ENCODE results near the gene PRDM16.
A peak's percentile ranks its signal among the peaks of the same experiment; 100 is the strongest.

The PRDM16 gene

GRCh38 chr1:3217181-3217641, 148.2 kb downstream of the PRDM16 start:
- DNase-seq: no peak

DNA sequence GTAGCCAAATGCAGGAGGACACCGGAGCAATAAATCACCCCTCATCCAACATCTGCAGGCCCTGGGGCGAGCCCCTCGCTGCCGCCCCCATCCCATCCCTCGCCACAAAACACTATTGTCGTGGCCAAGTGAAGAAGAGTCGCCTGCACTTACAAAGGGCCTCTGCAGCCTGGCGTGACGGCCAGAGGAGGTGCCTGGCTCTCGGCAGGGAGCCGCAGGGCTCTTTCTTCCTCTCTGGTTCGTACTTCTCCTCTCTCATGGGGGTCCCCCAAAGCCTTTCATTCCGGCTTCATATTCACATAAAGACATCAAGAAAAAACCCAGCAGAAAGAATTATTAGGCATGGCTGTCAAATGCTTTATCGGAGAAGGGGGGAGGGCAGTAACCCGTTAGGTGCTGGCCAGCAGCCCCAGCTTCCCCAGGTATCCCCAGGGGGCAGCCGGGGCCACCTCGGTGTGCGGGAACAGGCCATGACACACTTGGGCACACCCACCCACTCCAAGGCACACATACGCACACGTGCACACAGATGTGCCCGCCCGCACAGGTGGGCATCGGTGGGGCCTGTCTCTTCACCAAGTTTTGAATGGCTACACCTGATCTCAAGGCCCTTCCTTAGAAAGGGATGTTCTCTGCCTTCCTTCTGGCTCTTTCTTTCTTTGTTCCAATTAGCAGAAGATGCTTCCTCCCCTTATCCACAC, 149.1 kb downstream of the PRDM16 start:
- DNase-seq: no peak

DNA sequence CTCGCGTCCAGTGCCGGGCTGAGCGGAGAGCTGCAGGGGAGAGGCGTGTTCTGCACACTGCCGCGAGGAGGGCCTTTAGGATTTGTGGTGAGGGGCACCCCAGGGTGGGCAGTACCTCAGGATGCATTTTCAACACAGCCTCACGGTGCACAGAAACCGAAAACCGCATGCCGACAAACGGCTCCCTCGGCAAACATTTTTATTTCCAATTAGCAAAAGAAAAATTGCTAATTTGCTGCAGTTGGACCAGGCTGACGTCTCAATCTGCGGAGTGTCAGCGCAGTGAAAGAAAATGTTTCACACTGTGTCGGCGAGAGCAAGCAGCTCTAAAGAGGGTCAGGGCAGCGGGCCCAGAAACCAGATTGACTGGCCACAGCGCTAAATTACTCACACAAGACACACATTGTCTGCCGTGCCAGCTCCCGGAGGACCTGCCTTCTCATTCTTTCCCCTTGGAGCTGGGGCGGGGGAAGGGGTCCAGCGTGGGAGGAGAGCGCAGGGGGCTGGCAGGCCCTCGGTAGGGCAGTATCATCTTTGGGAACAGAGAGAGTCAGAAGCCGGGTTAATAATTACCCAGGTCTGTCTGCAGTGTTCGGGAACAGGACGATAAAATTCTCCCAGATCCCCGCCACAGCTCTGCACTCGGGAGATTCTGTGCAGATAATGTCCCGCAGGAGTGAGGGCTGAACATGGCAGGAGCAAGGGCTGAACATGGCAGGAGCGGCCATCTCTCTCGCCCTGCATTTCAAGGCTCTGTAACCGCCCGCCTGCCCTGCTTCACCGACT, 150.2 kb downstream of the PRDM16 start:
- DNase-seq: peak; percentile 29

DNA sequence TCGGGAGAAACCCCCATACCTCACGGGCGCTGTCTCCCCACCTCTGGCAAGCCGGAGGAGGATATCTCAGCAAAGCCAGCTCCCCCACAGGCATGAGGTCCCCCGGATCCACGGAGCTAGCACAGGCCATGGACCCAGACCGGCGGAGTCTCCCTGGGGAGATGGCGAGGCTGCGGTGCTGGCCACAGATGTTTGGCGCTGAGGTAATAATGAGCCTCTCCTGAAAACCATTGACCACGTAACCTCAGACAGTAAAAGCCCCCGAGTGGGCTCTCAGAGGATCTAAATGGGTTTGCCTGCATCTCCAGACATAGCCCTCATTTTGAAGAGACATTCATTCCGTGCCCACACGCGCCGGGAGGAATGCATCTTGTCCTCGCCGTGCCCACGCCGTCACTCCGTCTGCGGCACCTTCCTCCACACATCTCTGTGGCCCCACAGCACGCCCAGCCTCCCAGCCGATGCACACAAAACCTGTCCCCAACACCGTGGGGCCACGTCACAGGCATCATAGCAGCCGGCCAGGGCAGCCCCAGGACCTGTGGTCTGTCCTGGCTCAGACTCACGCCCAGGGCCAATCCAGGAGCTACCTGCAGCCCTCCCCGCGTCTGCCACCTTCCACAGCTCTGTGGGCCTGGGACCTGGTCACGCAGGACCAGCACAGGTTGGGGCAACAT, 150.9 kb downstream of the PRDM16 start:
- DNase-seq: no peak

GRCh38 chr1:3221112-3222041, 152.4 kb downstream of the PRDM16 start:
- DNase-seq: no peak

DNA sequence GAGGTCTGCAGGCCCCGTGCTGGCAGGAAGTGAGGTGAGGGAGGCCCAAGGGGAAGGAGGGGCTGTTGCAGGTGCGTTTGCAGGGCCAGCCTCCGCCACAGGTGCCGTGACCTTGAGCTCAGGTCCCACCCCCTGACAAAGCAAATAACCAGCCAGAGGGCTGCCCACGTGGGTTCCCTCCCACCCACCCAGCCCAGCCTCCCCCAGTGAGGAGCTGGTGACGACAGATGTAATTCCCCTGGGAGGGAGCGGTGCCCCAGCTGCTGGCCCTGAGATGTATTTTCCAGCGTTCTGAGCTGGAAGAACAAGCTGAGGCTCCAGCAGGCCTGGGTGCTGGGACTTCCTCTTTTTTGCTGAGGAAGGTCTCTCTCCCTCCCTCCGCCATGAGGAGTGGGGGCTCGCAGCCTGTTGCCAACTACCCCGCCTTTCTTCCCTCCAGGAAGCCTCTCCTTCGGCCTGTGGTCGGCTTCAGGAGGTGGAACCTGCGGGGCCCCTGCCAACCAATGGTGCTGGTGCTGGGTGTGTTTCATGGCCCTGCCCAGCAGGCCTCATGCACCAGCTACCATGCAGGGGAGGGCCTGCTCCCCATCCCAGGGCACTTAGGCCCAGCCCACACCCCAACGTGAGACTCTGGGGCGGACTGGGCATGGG, 153.2 kb downstream of the PRDM16 start:
- no peak for DNase-seq

- DNase-seq: no peak
These were observed 156.7 kb downstream of the PRDM16 start for GRCh38 chr1:3225661-3226060.

- DNase-seq: no peak
These were observed 157.2 kb downstream of the PRDM16 start for GRCh38 chr1:3226191-3226590.

DNA sequence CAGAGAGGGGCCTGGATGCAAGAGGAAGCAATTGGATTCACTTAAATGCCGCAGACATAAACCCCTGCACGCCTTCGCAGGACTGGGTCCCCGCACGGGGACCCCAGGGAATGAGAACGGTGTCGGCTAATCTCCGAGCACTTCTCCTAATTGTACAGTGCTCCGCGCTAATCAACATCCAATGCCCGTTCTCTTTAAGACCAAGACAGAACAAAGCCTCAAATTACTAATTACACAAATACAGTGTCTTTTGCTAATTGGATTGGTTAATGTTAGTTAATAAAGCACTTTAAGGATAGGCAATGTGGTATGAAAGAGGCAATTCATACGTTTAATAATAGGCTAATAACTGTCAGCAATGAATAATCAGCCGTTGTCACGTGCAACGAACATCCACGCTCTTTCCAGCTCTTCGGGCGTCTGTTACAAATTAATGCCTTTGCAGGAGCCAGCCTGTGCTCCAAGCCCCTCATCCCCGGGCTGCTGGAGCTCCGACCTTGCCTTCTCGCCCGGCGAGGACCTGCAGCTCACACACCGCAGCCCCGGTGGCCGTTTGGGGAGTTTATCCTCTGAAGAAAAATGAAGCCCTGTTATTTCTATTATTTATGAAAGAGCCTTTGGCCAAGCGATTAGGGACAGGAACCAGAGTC, 157.8 kb downstream of the PRDM16 start:
- DNase-seq: no peak

- no peak for DNase-seq
These were observed 158.3 kb downstream of the PRDM16 start for GRCh38 chr1:3227351-3227704.

DNA sequence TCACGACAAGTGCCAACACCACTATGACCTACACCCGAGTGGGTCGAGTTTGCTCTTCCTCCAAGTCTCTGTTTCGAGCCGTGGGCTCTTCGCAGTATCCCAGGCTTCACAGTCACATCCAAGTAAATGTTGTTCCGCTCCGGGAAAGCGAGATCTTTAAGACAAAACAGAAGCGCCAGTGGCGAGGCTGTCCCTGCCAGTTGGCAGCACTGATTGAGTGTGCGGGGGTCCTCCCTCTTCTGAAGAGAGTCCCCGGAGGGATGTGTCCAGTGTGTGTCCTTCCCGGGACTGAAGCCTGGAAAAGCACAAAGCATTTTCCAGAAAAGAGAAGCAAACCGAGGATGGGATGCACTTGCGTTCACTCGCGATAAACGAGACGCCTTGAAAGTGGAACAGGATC, 158.9 kb downstream of the PRDM16 start:
- DNase-seq: no peak

GRCh38 chr1:3229081-3229725, 160.2 kb downstream of the PRDM16 start:
- no peak for DNase-seq

DNA sequence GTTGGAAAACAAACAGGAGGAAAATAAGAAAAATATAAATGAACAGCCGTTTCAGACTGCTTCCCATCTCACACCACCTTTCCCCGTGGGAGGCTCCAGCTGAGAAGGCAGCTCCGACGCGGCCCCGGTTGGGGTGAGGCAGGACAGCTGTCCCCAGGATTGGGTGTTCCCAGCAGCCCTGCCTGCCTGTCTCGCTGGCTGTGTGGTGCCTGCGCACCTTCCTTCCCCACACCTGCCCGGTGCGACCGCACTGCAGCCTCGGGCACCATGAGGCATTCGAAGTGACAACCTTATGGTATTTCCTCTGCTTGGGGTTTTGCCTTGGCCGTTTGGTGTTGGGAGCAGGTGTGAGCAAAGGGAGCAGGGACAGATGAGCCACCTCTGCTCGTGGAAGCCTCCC, 161.6 kb downstream of the PRDM16 start:
- DNase-seq: no peak

DNA sequence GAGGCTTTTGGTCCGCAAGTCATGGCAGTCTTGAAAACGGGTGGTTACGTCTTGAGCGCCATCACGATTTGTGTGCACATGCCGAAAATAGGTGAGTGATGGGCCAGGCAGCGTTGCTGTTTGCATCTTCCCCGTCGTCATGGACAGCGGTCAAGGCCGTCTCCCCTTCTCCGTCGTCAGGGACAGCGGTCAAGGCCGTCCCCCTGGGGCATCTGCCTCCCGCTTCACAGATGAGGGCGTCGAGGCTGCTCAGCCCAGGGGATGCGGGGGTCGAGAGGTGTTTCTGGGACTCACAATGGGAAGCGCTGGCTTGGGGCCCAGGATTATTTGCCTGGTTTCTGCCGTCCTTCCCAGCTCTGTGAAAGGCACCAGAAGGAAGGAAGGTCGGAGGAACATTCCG, 162.2 kb downstream of the PRDM16 start:
- no peak for DNase-seq

DNA sequence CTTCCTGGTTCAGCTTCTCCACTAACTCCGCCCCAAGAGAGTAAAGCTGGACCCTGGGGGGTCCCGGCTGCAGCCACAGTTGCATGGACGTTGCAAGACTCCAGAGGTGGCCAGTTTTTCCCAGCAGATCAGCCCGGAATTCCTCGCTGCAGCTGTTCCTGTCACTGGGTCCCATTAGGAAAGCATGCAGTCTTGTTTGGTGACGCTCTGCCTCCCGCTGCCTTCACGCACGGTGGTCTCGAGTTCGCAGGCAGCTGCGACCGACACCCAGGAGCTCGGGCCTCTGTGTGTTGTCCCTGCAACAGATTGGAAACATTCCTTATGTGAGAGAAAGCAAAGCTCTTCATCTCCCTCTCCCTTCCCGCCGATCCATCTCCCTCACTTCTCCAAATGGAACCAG, 162.8 kb downstream of the PRDM16 start:
- no peak for DNase-seq

DNA sequence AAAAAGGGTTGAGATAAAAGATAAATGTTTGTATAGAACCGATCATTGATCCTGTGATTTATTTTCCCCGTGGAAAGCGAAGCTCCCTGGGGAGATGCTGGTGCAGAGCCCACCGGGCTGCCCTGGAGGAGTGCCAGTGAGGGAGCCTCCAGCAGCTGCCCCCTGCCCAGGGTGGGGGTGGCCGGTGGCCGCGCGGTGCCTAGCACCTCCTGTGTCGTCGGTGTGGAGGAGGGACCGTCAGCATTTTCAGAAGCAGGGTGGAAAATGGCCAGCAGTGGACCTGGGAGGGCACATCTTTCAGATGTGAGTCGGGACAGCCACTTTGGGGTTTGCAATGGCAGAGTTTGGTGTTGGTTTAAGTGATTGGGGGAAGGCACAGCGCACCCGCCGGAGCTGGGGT, 164.0 kb downstream of the PRDM16 start:
- DNase-seq: no peak

DNA sequence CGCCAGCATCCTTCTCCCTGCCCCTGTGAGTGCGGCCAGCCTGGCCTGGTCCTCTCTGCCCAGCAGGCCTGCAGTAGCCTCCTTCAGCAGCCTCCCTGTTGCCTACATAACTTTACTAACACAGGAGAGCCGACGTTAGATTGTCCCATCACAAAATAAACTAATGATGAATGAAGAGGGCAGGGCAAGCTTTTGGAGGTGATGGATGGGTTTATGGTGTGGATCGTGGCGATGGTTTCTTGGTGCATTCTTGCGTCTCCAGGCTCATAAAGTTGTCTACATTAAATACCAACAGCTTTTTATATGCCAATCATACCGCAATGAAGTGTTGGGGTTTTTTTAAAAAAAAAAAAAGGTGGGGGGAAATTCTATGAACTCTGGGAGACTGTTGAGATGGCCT, 164.5 kb downstream of the PRDM16 start:
- DNase-seq: no peak

- DNase-seq: no peak
These were observed 165.3 kb downstream of the PRDM16 start for GRCh38 chr1:3234281-3234680.

GRCh38 chr1:3234956-3235355, 166.0 kb downstream of the PRDM16 start:
- no peak for DNase-seq

DNA sequence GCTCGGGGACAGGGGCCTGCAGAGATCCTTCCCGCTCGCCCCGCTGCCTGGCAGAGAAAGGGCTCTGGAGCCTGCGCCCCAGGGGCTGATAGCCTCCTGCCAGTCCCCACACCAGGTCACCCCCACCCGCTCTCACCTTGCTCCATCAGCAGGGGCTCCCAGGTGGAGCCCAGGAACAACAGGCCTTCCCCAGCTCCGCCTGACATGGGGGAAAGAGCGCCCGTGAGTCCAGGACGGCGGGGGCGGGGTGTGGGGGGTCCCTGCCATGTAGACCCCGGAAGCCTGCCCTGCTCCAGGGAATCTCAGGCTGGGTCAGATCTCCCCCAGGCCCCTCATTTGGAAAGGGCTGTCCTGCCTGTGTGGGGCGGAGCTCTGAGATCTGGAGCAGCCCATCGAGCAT, 166.5 kb downstream of the PRDM16 start:
- no peak for DNase-seq

- no peak for DNase-seq
These were observed 167.4 kb downstream of the PRDM16 start for GRCh38 chr1:3236361-3236760.

Measured in fibroblast of skin of right quadriceps (primary cell).